Hematopoietic multipotent progenitor cell treated with erythropoietin and hydrocortisone succinate and interleukin-3 and kit ligand, for 4 days (in vitro differentiated cells): Measurements from ENCODE around the gene SLC2A4RG.
A peak's percentile ranks its signal among the peaks of the same experiment; 100 is the strongest.
"Not testable (repeated sequence)": the region's sequence is repeated elsewhere in the genome, so short reads cannot be mapped to it uniquely, and the experiment has no call there.

Experiments
- DNase-seq: peaks from one replicate; pipeline ENCODE4 v3.0.0-alpha.2; 2015

Gene SLC2A4RG

GRCh38 chr20:63714858-63715257, 24.7 kb upstream of the SLC2A4RG start:
- no peak for DNase-seq

- no peak for DNase-seq
Measured at GRCh38 chr20:63718996-63719395, 20.6 kb upstream of the SLC2A4RG start.

- not testable (repeated sequence) for DNase-seq
Measured at GRCh38 chr20:63722967-63723622, 16.5 kb upstream of the SLC2A4RG start.

GRCh38 chr20:63730189-63730733, 9.3 kb upstream of the SLC2A4RG start:
- not testable (repeated sequence) for DNase-seq

- no peak for DNase-seq
Measured at GRCh38 chr20:63731410-63731809, 8.2 kb upstream of the SLC2A4RG start.

- DNase-seq = no peak
Measured at GRCh38 chr20:63732118-63733095, 7.2 kb upstream of the SLC2A4RG start.

GRCh38 chr20:63733117-63733516, 6.5 kb upstream of the SLC2A4RG start:
- DNase-seq = no peak

- DNase-seq = no peak
Measured at GRCh38 chr20:63733579-63734081, 5.9 kb upstream of the SLC2A4RG start.

- no peak for DNase-seq
Measured at GRCh38 chr20:63734111-63734945, 5.2 kb upstream of the SLC2A4RG start.

GRCh38 chr20:63734946-63735858, 4.4 kb upstream of the SLC2A4RG start:
- no peak for DNase-seq

- DNase-seq = peak; percentile 79
Measured at GRCh38 chr20:63735859-63736718, 3.5 kb upstream of the SLC2A4RG start, which contains the start of gene LIME1. Gene LIME1 (plus strand): TSS chr20:63736664. CDS start chr20:63737550, 886 bp downstream.

GRCh38 chr20:63736893-63737694, 2.5 kb upstream of the SLC2A4RG start:
- DNase-seq = peak; percentile 34

- no peak for DNase-seq
Measured at GRCh38 chr20:63737695-63737944, 2.0 kb upstream of the SLC2A4RG start.

GRCh38 chr20:63737945-63738686, 1.5 kb upstream of the SLC2A4RG start:
- DNase-seq = peak; percentile 55

GRCh38 chr20:63738687-63739129, 868 bp upstream of the SLC2A4RG start:
- DNase-seq = peak; percentile 69

- DNase-seq = peak; percentile 57
Measured at GRCh38 chr20:63740070-63740626, 572 bp downstream of the SLC2A4RG start.

- DNase-seq = peak; percentile 87
Measured at GRCh38 chr20:63740627-63741353, 1.2 kb downstream of the SLC2A4RG start.

GRCh38 chr20:63741354-63741675, 1.7 kb downstream of the SLC2A4RG start:
- DNase-seq = no peak
